Liver (tissue), 9 donors: ENCODE measurements around the gene AHI1. TPM values are rescaled to one million over a fixed set of nuclear protein-coding genes. Genes with fewer than 3 reads are reported as not detected.

ENCODE experiments used
- DNase-seq: peaks from one replicate; pipeline ENCODE4 v3.0.0-alpha.2; 2017; ENCODE audit warnings: low spot score
- H3K27ac ChIP-seq, 2 donors: one replicate each; pipeline ENCODE4 v1.7.0; 2013; ENCODE audit warnings: inconsistent platforms in 2 of 2, low read length in 2 of 2, control low read depth in 1 of 2, low read depth in 1 of 2, mild to moderate bottlenecking in 1 of 2
- H3K27me3 ChIP-seq, 4 donors: one replicate each; pipeline versions ENCODE4 v1.6.1 to v1.7.0; 2013; ENCODE audit warnings: low read length in 3 of 4, inconsistent platforms in 1 of 4, mild to moderate bottlenecking in 1 of 4, moderate library complexity in 1 of 4; ENCODE audit not compliant: control insufficient read depth in 4 of 4, insufficient read depth in 4 of 4
- H3K36me3 ChIP-seq, 4 donors: one replicate each; pipeline versions ENCODE4 v1.6.1 to v1.7.0; 2013; ENCODE audit warnings: low read length in 3 of 4, mild to moderate bottlenecking in 3 of 4, low read depth in 1 of 4, moderate library complexity in 1 of 4; ENCODE audit not compliant: control insufficient read depth in 4 of 4, insufficient read depth in 3 of 4
- H3K4me1 ChIP-seq, 4 donors: one replicate each; pipeline versions ENCODE4 v1.6.1 to v1.7.0; 2013; ENCODE audit warnings: low read length in 3 of 4, mild to moderate bottlenecking in 3 of 4, moderate library complexity in 1 of 4; ENCODE audit not compliant: control insufficient read depth in 4 of 4, insufficient read depth in 4 of 4
- H3K4me3 ChIP-seq, 3 donors: one replicate each; pipeline versions ENCODE4 v1.6.1 to v1.7.0; 2013; ENCODE audit warnings: low read length in 3 of 3, control low read depth in 1 of 3, low read depth in 1 of 3, mild to moderate bottlenecking in 1 of 3
- H3K9ac ChIP-seq, 2 donors: one replicate each; pipeline ENCODE4 v1.7.0; 2013; ENCODE audit warnings: low read length in 2 of 2, mild to moderate bottlenecking in 2 of 2, moderate library complexity in 2 of 2, control low read depth in 1 of 2, low read depth in 1 of 2
- H3K9me3 ChIP-seq, 4 donors: one replicate each; pipeline versions ENCODE4 v1.6.1 to v1.7.0; 2013; ENCODE audit warnings: low read length in 3 of 4; ENCODE audit not compliant: control insufficient read depth in 4 of 4
- CTCF ChIP-seq: fragments of 150-350 bp; IDR thresholded peaks from 2 replicates; pipeline ENCODE4 v1.5.1; 2017; ENCODE audit warnings: improper control_type of control experiment, low read depth, low read length; ENCODE audit not compliant: missing input control
- EGR1 ChIP-seq, 2 donors: IDR thresholded peaks; 2 replicates each; pipeline ENCODE4 v1.6.1; 2016 to 2018; ENCODE audit warnings: antibody characterized with exemption in 2 of 2, low read depth in 2 of 2
- FOXA1 ChIP-seq: IDR thresholded peaks from 2 replicates; pipeline ENCODE4 v1.6.1; 2016; ENCODE audit warnings: antibody characterized with exemption
- FOXA2 ChIP-seq: IDR thresholded peaks from 2 replicates; pipeline ENCODE4 v1.6.1; 2016; ENCODE audit warnings: antibody characterized with exemption
- GABPA ChIP-seq, 2 donors: IDR thresholded peaks in 1 of 2; conservative IDR thresholded peaks in 1 of 2; 2 replicates each; pipeline ENCODE4 v1.6.1; 2016; ENCODE audit warnings: antibody characterized with exemption in 2 of 2, mild to moderate bottlenecking in 1 of 2, moderate library complexity in 1 of 2
- HNF4A ChIP-seq, 2 donors: conservative IDR thresholded peaks; 2 replicates each; pipeline ENCODE4 v1.6.1; 2016; ENCODE audit warnings: antibody characterized with exemption in 2 of 2, mild to moderate bottlenecking in 2 of 2
- HNF4G ChIP-seq: IDR thresholded peaks from 2 replicates; pipeline ENCODE4 v1.6.1; 2016; ENCODE audit warnings: antibody characterized with exemption
- JUND ChIP-seq, 2 donors: IDR thresholded peaks; 2 replicates each; pipeline ENCODE4 v1.6.1; 2016; ENCODE audit warnings: antibody characterized with exemption in 2 of 2
- NR2F2 ChIP-seq: IDR thresholded peaks from 2 replicates; pipeline ENCODE4 v1.6.1; 2016; ENCODE audit warnings: antibody characterized with exemption
- RAD21 ChIP-seq, 2 donors: IDR thresholded peaks; 2 replicates each; pipeline ENCODE4 v1.6.1; 2016; ENCODE audit warnings: antibody characterized with exemption in 2 of 2, mild to moderate bottlenecking in 2 of 2
- REST ChIP-seq: IDR thresholded peaks from 2 replicates; pipeline ENCODE4 v1.6.1; 2016; ENCODE audit warnings: antibody characterized with exemption, mild to moderate bottlenecking
- RXRA ChIP-seq, 2 donors: IDR thresholded peaks; 2 replicates each; pipeline ENCODE4 v1.6.1; 2017 to 2018; ENCODE audit warnings: antibody characterized with exemption in 2 of 2, mild to moderate bottlenecking in 1 of 2
- SP1 ChIP-seq: IDR thresholded peaks from 2 replicates; pipeline ENCODE4 v1.6.1; 2018; ENCODE audit warnings: antibody characterized with exemption, mild to moderate bottlenecking
- TAF1 ChIP-seq: conservative IDR thresholded peaks from 2 replicates; pipeline ENCODE4 v1.6.1; 2016; ENCODE audit warnings: antibody characterized with exemption, mild to moderate bottlenecking
- YY1 ChIP-seq: IDR thresholded peaks from 2 replicates; pipeline ENCODE4 v1.6.1; 2016; ENCODE audit warnings: antibody characterized with exemption, mild to moderate bottlenecking
- ZBTB33 ChIP-seq: IDR thresholded peaks from 2 replicates; pipeline ENCODE4 v1.6.1; 2016; ENCODE audit warnings: antibody characterized with exemption
- WGBS: extraction: QIAGEN DNeasy Blood & Tissue Kit; methylation state at CpG from one replicate; pipeline ENCODE4 v1.1.7; 2013; 5-methylcytosine and 5-hydroxymethylcytosine counted together
- polyA plus RNA-seq, 2 donors: library from polyadenylated mRNA; stranded (reverse) in 1 of 2; unstranded in 1 of 2; fragments of 200-250 nt in 1 of 2; fragments of >200 nt in 1 of 2; fragmentation: Nextera tagmentation in 1 of 2; extraction: Ambion mirVana in 1 of 2; gene quantifications; one replicate each; pipeline versions ENCODE4 v1.2.1 to v1.2.3, GENCODE V29; 2013 to 2015
- total RNA-seq, 2 donors: library from RNA; depleted of rRNA; stranded (reverse); fragments of >200 nt; gene quantifications; one replicate each; pipeline ENCODE4 v1.2.3, GENCODE V29; 2014
- TF ChIP-seq, protein P1 (sequence below): IDR thresholded peaks from 2 replicates; pipeline ENCODE4 v1.6.1; 2016; ENCODE audit warnings: antibody characterized with exemption
- TF ChIP-seq, protein P2 (sequence below): IDR thresholded peaks from 2 replicates; pipeline ENCODE4 v1.6.1; 2016; ENCODE audit warnings: antibody characterized with exemption
- donor health status: healthy.
- donor health status: healthy.
- donor health status: healthy.
- donor health status: healthy.
- donor health status: healthy.

The AHI1 gene
- total and polyA plus RNA-seq, 4 donors, result 2.0 to 14.4 (median 9.0) TPM

- TF ChIP-seq FOXA1 (no peak), GABPA (IDR thresholded peaks at IDR 0.05 in 1 of 2, conservative IDR thresholded peaks at IDR 0.05 in 1 of 2) (no peak), REST (no peak), FOXA2 (no peak), YY1 (no peak), EGR1 (IDR thresholded peaks at IDR 0.05; ENCODE audit: low read depth in 2 of 2) (no peak), HNF4G (no peak), JUND (IDR thresholded peaks at IDR 0.05) (no peak), RXRA (IDR thresholded peaks at IDR 0.05) (no peak), SP1 (no peak), ZBTB33 (no peak), CTCF (no peak), HNF4A (conservative IDR thresholded peaks at IDR 0.05) (no peak), NR2F2 (no peak), RAD21 (IDR thresholded peaks at IDR 0.05) (no peak)
- TF ChIP-seq, protein P1, sequence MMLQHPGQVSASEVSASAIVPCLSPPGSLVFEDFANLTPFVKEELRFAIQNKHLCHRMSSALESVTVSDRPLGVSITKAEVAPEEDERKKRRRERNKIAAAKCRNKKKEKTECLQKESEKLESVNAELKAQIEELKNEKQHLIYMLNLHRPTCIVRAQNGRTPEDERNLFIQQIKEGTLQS, result no peak
- TF ChIP-seq, protein P2, sequence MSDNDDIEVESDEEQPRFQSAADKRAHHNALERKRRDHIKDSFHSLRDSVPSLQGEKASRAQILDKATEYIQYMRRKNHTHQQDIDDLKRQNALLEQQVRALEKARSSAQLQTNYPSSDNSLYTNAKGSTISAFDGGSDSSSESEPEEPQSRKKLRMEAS, result no peak
- WGBS, result 91% methylated on average over 2 of the region's 2 CpGs
- DNase-seq, result no peak
Measured at GRCh38 chr6:135298455-135298854, 199.1 kb downstream of the AHI1 start.

DNA sequence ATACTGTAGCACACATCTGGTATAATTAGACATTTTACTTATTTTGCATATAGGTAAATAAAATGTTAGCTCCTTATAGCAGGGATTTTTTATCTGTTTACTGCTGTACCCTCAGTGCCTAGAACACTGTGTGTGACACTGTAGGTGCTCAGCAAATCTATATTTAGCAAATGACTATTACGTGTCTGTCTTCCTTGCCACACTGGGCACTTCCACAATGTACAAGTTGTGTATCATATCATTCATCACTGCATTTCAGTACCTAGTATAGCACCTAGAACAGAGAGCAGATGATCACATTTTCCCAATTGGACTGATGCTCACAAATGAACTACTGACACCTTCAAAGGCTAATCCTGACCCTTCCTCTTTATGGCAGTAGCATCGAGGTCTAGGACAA, 200.8 kb downstream of the AHI1 start:
- H3K9ac ChIP-seq, result no peak overlapping the region
- no peaks in the 10 kb centered on the region for H3K36me3 ChIP-seq
- no peak for DNase-seq
- peaks cover 0 to 2% (median 0%) of the 10 kb centered on the region in 4 donors for H3K9me3 ChIP-seq
- WGBS, result 89% methylated on average over 2 of the region's 2 CpGs
- H3K27me3 ChIP-seq, result no peaks in the 10 kb centered on the region
- H3K4me3 ChIP-seq, result no peak overlapping the region
- no peak overlapping the region for H3K27ac ChIP-seq
- H3K4me1 ChIP-seq, result no peaks in the 10 kb centered on the region
- TF ChIP-seq NR2F2, result no peak
- no peak for TF ChIP-seq EGR1 (IDR thresholded peaks at IDR 0.05; ENCODE audit: low read depth in 2 of 2)
- TF ChIP-seq, protein P1, result no peak
- no peak for TF ChIP-seq FOXA2
- no peak for TF ChIP-seq RXRA (IDR thresholded peaks at IDR 0.05)
- TF ChIP-seq HNF4G, result no peak
- TF ChIP-seq REST, result no peak
- TF ChIP-seq TAF1, result no peak
- TF ChIP-seq, protein P2, result no peak
- no peak for TF ChIP-seq SP1
- no peak for TF ChIP-seq RAD21 (IDR thresholded peaks at IDR 0.05)
- TF ChIP-seq HNF4A (conservative IDR thresholded peaks at IDR 0.05), result no peak

More at GRCh38 chr6:135298455-135298854, 199.1 kb downstream of the AHI1 start:
- Histone ChIP-seq H3K9ac (no peak overlapping the region), H3K27me3 (no peaks in the 10 kb centered on the region), H3K27ac (no peak overlapping the region), H3K36me3 (peaks cover 0 to 2% (median 0%) of the 10 kb centered on the region in 4 donors), H3K9me3 (peaks cover 0 to 2% (median 1%) of the 10 kb centered on the region in 4 donors), H3K4me3 (no peak overlapping the region), H3K4me1 (no peaks in the 10 kb centered on the region)
